ENCODE results near the gene SSTR3. TPM values are rescaled to one million over a fixed set of nuclear protein-coding genes. Genes with fewer than 3 reads are reported as not detected.
"Not testable (repeated sequence)": the region's sequence is repeated elsewhere in the genome, so short reads cannot be mapped to it uniquely, and the experiment has no call there.

SSTR3 gene
- total RNA-seq (1 to 10 TPM in 1 of 2 donors, under 1 TPM in 1; 0.37 to 2.1 TPM), total RNA-seq (0.46 to 2.3 reads per million in 2 donors)

DNA sequence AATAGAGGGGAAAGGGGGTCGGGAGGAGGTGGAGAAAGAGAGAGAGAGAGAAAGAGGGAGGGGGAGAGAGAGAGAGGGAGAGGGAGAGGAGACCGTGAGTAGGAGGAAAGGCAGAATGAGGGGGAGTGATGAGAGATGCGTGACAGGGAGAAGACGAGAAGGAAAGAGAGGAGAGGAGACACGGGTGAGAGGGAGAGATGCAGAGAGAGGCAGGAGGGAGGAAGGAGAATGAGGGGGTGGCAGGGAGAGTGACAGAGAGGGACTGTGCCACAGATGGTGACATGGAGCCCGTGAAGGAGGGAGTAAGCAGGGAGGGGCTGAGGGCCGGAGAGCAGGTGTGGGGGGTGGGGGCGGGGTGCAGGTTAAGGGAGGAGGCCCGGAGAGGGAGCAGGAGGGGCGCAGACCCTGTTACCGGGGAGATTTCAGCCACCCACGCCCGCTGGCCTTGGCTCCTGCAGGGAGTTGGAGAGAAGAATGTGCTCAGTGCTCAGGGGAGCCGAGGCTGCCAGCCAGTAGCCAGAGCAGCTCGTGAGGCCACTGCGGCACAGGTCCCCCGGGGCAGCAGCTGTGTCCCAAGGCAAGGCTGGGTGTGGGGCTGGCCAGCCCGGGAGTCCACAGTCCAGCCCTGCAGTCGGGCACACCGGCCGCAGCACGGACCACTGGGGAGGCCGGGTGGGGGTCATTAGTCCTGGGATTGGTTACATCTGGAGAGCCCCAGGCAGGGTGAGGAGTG, at the start of gene SSTR3:
Gene SSTR3, minus strand, starts transcription at position 304 of the 733 bp plus-strand sequence. CDS start 4,674 bp downstream, outside the sequence.
- no peak within 1 kb of the TSS for H3K4me3 Mint-ChIP-seq
- no peaks in the 10 kb centered on the region for H3K27me3 Mint-ChIP-seq
- no peaks in the 10 kb centered on the region for H3K36me3 Mint-ChIP-seq (ENCODE audit: low read depth)
- H3K9me3 ChIP-seq (ENCODE audit: control insufficient read depth, low read length, poor library complexity, severe bottlenecking) = no peaks in the 10 kb centered on the region
- ATAC-seq (no peak), DNase-seq (peak in 1 of 3 donors; percentile 8)
- H3K4me1 Mint-ChIP-seq = peaks cover 18% of the 10 kb centered on the region
- H3K27ac Mint-ChIP-seq = no peak within 1 kb of the TSS

DNA sequence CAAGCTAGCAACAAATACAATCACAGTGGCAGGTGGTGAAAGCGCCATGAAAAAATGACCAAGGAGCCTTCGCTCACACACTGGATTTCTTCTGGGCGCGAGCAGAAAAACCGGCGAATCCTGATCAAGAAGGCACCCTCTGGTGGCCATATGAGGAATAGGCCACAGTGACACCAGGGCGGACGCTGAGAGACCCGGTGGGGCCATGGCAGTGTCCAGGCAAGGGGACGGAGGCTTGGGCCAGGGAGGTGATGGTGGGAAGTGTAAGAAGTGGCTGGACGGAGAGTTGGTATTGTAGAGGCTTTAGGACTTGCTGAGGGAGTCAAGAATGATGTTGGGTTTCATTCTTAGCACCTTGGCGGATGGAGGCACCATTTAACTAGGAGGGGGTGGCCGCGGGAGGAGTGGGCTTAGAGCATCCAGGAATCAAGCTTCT, 48.6 kb upstream of the SSTR3 start:
- Mint-ChIP-seq H3K27ac (peak overlapping the region; percentile 88), H3K4me1 (peaks cover 20% of the 10 kb centered on the region), H3K36me3 (ENCODE audit: low read depth) (no peaks in the 10 kb centered on the region), H3K27me3 (peaks cover 6% of the 10 kb centered on the region), H3K4me3 (peak overlapping the region; percentile 54)
- DNase-seq = peak; percentile 34 to 44 (median 41)
- peak; percentile 79 for ATAC-seq
- no peaks in the 10 kb centered on the region for H3K9me3 ChIP-seq (ENCODE audit: control insufficient read depth, low read length, poor library complexity, severe bottlenecking)

DNA sequence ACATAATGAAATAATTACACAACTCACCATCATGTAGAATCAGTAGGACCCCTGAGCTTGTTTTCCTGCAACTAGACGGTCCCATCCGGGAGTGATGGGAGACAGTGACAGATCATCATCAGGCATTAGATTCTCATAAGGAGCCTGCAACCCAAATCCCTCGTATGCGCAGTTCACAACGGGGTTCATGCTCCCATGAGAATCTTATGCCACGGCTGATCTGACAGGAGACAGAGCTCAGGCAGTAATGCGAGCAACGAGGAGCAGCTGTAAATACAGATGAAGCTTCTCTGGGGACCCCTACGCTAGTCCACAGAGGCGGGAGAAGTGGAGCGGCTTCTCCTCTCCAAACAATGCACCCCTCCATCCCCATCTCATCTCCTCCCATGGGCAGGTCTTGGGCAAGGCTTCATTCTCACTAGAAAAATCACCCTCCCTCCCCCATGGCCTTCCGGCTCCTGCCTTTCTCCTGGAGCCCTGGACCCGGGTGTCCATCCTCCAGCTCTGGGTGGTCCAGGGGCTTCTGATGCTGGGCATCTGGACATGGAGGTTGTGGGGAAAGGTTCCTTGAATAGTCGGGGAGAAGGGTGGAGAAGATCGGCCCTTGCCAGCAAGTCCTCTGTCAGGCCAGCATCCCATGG, 48.0 kb upstream of the SSTR3 start:
- Mint-ChIP-seq H3K4me3 (peak overlapping the region; percentile 54), H3K4me1 (peaks cover 23% of the 10 kb centered on the region), H3K27me3 (peaks cover 6% of the 10 kb centered on the region), H3K27ac (peak overlapping the region; percentile 88), H3K36me3 (ENCODE audit: low read depth) (no peaks in the 10 kb centered on the region)
- ATAC-seq = no peak
- DNase-seq = no peak
- no peaks in the 10 kb centered on the region for H3K9me3 ChIP-seq (ENCODE audit: control insufficient read depth, low read length, poor library complexity, severe bottlenecking)

DNA sequence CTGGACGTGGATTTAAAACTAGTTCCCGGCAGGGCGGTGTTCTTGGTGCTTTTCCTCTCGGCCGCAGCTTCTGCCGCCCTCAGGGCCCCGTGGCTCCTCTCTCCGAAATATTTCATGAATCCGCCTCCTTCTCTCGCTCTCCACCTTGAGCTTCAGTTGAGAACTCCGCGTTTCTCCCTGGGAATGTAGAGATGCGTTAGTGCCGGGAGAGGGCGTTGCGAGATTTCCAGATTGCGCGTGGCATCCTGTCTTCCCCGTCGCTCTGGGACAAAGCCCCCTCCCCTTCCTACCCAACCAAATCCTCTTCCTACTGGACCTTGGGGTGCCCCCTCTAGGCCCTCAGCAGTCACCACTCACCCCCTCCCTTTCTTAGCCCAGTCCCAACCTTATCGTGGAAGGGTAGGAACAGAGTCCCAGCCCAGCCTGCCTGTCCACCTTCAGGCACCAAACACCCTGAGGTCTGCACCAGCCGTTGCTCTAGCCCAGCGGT, 47.3 kb upstream of the SSTR3 start:
- Mint-ChIP-seq H3K36me3 (ENCODE audit: low read depth) (no peaks in the 10 kb centered on the region), H3K4me3 (peak overlapping the region; percentile 25), H3K27me3 (peaks cover 6% of the 10 kb centered on the region), H3K27ac (peak overlapping the region; percentile 34), H3K4me1 (peaks cover 25% of the 10 kb centered on the region)
- ATAC-seq (peak; percentile 45), DNase-seq (no peak)
- no peaks in the 10 kb centered on the region for H3K9me3 ChIP-seq (ENCODE audit: control insufficient read depth, low read length, poor library complexity, severe bottlenecking)

DNA sequence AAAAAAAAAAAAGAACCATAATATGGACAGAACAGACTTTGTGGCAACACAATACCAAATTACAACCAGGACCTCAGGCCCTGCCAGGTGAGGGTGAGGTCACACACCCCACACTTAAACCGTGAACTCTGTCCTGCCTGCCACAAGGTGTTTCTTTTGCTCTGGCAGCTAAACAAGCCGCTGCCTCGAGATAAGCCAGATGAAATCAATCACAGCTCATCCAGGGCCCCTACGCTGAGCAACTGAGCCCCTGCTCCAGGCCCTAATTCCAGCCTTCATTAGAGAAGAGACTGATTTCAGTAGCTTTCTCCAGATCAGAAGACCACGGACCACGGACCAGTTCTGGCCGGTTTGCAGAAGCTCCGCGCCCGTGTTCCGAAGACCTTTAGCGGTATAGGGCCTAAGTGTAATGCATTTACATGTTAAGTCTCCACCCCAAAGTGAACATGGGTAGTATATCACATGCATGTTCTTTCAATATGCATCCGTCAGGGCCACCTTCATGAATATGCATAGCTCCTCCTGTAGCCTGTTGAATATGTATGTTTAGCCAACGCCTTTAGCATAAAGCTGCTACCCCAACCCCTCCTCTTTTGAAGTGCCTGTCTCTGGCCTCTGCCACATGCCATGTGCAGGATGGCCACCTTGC, 46.6 kb upstream of the SSTR3 start:
- no peaks in the 10 kb centered on the region for H3K9me3 ChIP-seq (ENCODE audit: control insufficient read depth, low read length, poor library complexity, severe bottlenecking)
- Mint-ChIP-seq H3K4me1 (peaks cover 28% of the 10 kb centered on the region), H3K27ac (peak overlapping the region; percentile 34), H3K36me3 (ENCODE audit: low read depth) (no peaks in the 10 kb centered on the region), H3K4me3 (no peak overlapping the region), H3K27me3 (peaks cover 6% of the 10 kb centered on the region)
- ATAC-seq = no peak
- no peak for DNase-seq

DNA sequence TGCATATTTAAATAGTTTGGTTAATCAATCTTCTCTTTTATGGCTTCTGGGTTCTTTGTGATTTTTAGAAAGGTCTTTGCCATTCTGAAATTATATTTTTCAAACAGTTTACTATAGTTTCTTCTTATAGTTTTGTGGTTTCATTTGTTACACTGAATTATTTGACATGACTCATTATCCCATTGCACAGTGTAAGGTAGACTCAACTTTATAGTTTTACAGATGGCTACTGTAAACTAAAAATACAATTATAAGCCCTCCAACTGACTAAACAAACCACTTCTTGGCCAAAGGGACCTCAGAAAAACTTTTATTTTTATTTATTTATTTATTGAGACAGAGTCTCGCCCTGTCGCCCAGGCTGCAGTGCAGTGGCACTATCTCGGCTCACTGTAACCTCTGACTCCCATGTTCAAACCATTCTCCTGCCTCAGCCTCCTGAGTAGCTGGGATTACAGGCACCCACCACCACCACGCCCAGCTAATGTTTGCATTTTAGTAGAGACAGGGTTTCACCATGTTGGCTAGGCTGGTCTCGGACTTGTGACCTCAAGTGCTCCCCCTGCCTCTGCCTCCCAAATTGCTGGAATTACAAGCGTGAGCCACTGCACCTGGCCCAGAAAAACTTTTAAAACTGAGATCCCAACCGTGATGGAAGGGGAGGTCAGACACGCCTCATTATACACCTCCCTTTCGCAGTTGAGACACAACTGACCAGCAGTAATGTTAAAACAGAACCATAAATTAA, 45.9 kb upstream of the SSTR3 start:
- peaks cover 28% of the 10 kb centered on the region for H3K4me1 Mint-ChIP-seq
- peak overlapping the region; percentile 34 for H3K27ac Mint-ChIP-seq
- no peak for ATAC-seq
- H3K9me3 ChIP-seq (ENCODE audit: control insufficient read depth, low read length, poor library complexity, severe bottlenecking) = no peaks in the 10 kb centered on the region
- H3K4me3 Mint-ChIP-seq = no peak overlapping the region
- H3K36me3 Mint-ChIP-seq (ENCODE audit: low read depth) = no peaks in the 10 kb centered on the region
- no peak for DNase-seq
- peaks cover 6% of the 10 kb centered on the region for H3K27me3 Mint-ChIP-seq

DNA sequence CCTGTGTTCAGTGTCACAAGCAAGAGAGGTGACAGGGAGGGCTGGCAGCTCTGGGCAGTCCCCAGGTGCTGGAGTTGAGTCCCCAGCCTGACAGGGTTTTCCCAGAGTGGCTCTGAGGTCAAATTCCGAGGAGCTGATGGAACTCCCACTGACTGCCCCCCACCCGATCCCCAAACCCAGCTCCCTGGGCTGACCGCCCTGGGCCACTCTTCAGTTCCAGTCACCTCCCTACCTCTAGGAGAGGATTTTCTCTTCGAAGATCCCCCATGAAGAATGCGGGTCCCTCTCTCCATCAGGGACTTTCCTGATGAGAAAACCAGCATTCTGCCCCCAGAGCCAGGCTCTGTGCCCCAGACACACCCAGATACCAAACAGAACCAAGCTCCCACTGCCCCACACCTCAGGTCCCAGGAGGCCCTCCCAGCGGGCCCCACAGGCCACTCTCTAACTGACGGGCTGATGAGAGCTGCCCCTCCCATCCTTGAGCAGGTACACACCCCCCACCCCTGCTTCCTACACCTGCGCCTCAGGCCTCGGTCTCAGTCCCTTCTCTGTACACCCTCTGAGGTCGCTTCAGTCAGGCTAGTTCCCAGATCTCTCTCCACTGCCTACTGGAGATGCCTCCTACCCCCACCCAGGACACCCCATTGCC, 43.9 kb upstream of the SSTR3 start:
- no peak for DNase-seq
- no peak for ATAC-seq
- no peak overlapping the region for H3K4me3 Mint-ChIP-seq
- no peaks in the 10 kb centered on the region for H3K36me3 Mint-ChIP-seq (ENCODE audit: low read depth)
- no peak overlapping the region for H3K27ac Mint-ChIP-seq
- peaks cover 25% of the 10 kb centered on the region for H3K4me1 Mint-ChIP-seq
- peaks cover 6% of the 10 kb centered on the region for H3K27me3 Mint-ChIP-seq
- no peaks in the 10 kb centered on the region for H3K9me3 ChIP-seq (ENCODE audit: control insufficient read depth, low read length, poor library complexity, severe bottlenecking)

DNA sequence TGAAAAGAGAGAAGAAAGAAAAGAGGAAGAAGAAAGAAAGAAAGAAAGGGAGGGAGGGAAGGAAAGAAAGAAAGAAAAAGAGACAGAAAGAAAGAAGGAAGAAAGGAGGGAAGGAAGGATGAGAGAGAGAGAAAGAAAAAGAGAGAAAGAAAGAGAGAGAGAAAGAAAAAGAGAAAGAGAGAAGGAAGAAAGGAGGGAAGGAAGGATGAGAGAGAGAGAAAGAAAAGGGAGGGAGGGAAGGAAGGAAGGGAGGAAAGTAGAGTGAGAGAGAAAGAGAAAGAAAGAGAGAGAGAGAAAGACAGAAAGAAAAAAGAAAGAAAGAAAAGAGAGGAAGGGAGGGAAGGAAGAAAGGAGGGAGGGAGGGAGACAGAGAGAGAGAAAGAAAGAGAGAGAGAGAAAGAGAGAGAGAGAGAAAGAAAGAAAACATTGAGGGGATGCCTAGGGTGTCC, 43.3 kb upstream of the SSTR3 start:
- Mint-ChIP-seq H3K36me3 (ENCODE audit: low read depth) (no peaks in the 10 kb centered on the region), H3K27ac (peak overlapping the region; percentile 39), H3K4me1 (peaks cover 20% of the 10 kb centered on the region), H3K4me3 (no peak overlapping the region), H3K27me3 (no peaks in the 10 kb centered on the region)
- no peak for ATAC-seq
- no peak for DNase-seq
- no peaks in the 10 kb centered on the region for H3K9me3 ChIP-seq (ENCODE audit: control insufficient read depth, low read length, poor library complexity, severe bottlenecking)

DNA sequence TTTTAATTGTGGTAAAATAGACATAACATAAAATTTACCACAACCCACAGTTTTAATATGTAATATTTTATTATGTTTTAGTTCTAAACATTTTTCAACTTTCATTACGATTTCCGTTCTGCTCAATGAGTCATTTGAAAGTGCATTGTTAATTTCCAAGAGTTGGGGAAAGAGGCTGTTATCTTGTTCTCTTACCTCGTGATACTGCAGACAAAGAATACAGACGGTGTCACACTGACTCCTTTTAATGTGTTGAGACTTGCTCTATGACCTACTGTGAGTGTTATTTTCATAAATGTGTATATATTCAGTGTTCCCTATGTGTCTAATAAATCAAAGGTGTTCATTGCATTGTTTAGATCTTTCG, 42.6 kb upstream of the SSTR3 start:
- Mint-ChIP-seq H3K4me1 (peaks cover 24% of the 10 kb centered on the region), H3K4me3 (no peak overlapping the region), H3K27ac (peak overlapping the region; percentile 39), H3K27me3 (no peaks in the 10 kb centered on the region), H3K36me3 (ENCODE audit: low read depth) (no peaks in the 10 kb centered on the region)
- DNase-seq = no peak
- no peaks in the 10 kb centered on the region for H3K9me3 ChIP-seq (ENCODE audit: control insufficient read depth, low read length, poor library complexity, severe bottlenecking)
- no peak for ATAC-seq

DNA sequence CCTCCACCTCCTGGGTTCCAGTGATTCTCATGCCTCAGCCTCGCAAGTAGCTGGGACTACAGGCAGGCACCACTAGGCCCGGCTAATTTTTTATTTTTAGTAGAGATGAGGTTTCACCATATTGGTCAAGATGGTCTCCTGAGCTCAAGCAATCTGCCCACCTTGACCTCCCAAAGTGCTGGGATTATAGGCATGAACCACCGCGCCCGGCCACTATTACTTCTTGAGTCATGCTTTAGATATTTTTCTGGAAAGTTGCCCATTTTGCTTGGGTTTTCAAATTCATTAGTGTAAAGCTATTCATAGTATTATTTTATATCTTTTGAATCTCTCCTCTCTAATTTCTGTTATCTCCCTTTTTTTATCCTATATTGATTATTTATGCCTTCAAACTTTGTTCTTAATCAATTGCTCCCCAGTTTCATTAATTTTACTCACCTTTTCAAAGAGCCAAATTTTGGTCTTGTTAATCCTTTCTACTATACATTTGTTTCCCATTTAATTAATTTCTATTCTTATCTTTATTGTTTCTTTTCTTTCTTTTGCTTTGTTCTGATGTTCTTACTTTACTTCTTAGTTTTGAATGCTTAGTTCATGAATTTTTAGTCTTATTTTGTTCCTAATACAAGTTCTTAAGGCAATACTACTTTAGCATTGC, 42.1 kb upstream of the SSTR3 start:
- DNase-seq (no peak), ATAC-seq (no peak)
- H3K4me3 Mint-ChIP-seq = no peak overlapping the region
- peaks cover 21% of the 10 kb centered on the region for H3K4me1 Mint-ChIP-seq
- H3K27me3 Mint-ChIP-seq = no peaks in the 10 kb centered on the region
- H3K9me3 ChIP-seq (ENCODE audit: control insufficient read depth, low read length, poor library complexity, severe bottlenecking) = no peaks in the 10 kb centered on the region
- peak overlapping the region; percentile 39 for H3K27ac Mint-ChIP-seq
- no peaks in the 10 kb centered on the region for H3K36me3 Mint-ChIP-seq (ENCODE audit: low read depth)

DNA sequence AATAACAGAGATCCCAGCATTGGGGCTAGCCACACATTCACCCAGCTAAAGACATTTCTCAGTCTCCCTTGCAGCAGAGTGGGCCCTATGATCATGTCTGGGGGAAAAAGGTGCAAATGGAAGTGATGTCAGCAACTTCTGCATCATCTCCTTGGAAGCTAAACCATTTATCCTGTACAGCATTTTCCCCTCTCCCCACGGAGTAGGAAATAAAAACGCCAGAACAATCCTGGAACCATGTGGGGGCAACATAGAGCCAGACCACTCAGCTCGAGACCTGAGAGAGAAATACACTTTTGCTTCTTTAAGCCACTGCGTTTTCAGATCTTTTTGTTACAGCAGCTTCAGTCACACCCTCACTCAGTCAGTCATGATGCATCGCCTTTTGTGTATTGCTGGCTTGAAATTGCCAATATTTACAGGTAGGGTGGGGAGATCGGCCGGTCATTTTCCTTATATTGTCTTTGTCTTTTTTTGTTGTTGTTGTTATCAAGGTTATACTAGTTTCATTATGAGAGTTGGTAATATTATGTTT, 40.9 kb upstream of the SSTR3 start:
- H3K4me3 Mint-ChIP-seq = no peak overlapping the region
- no peak for ATAC-seq
- H3K9me3 ChIP-seq (ENCODE audit: control insufficient read depth, low read length, poor library complexity, severe bottlenecking) = no peaks in the 10 kb centered on the region

DNA sequence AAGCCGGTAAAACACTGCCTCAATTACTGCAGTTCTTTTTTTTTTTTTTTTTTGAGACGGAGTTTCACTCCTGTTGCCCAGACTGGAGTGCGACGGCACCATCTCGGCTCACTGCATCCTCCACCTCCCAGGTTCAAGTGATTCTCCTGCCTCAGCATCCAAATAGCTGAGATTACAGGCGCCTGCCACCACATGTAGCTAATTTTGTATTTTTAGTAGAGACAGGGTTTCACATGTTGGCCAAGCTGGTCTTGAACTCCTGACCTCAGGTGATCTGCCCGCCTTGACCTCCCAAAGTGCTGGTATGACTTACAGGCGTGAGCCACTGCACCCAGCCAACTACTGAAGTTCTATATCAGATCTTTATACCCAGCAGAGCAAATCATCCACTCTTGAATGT, 39.6 kb upstream of the SSTR3 start:
- not testable (repeated sequence) for H3K27me3 Mint-ChIP-seq; H3K27ac Mint-ChIP-seq; ATAC-seq; H3K36me3 Mint-ChIP-seq (ENCODE audit: low read depth); DNase-seq; H3K9me3 ChIP-seq (ENCODE audit: control insufficient read depth, low read length, poor library complexity, severe bottlenecking); H3K4me3 Mint-ChIP-seq
- peaks cover 20% of the 10 kb centered on the region for H3K4me1 Mint-ChIP-seq

More for the DNA sequence above, 40.9 kb upstream of the SSTR3 start:
- no peak for DNase-seq
- H3K4me1 Mint-ChIP-seq = peaks cover 20% of the 10 kb centered on the region
- H3K36me3 Mint-ChIP-seq (ENCODE audit: low read depth) = no peaks in the 10 kb centered on the region
- H3K27ac Mint-ChIP-seq = no peak overlapping the region
- H3K27me3 Mint-ChIP-seq = no peaks in the 10 kb centered on the region

Measured in T-helper 17 cell (primary cell).